HG02840 (cell line): ENCODE data around the gene PSAP.
"Not testable (repeated sequence)": the region's sequence is repeated elsewhere in the genome, so short reads cannot be mapped to it uniquely, and the experiment has no call there.

ENCODE experiments used
- ATAC-seq: cut with Tn5 transposase; IDR thresholded peaks from one replicate; pipeline ENCODE4 v1.9.1; 2021; ENCODE audit warnings: mild to moderate bottlenecking, moderate library complexity, moderate number of reproducible peaks; ENCODE audit not compliant: unreplicated experiment, low FRiP score

Gene PSAP

GRCh38 chr10:71874680-71875354, 23.8 kb upstream of the PSAP start:
- not testable (repeated sequence) for ATAC-seq

GRCh38 chr10:71873582-71874211, 22.6 kb upstream of the PSAP start:
- ATAC-seq: peak; percentile 84

GRCh38 chr10:71869601-71870000, 18.6 kb upstream of the PSAP start:
- ATAC-seq: not testable (repeated sequence)

GRCh38 chr10:71868192-71868697, 17.2 kb upstream of the PSAP start:
- ATAC-seq: no peak

GRCh38 chr10:71865561-71866041, 14.6 kb upstream of the PSAP start:
- no peak for ATAC-seq

GRCh38 chr10:71864911-71865361, 13.9 kb upstream of the PSAP start:
- no peak for ATAC-seq

GRCh38 chr10:71863203-71863602, 12.2 kb upstream of the PSAP start:
- no peak for ATAC-seq

- ATAC-seq: no peak
These were observed 9.4 kb upstream of the PSAP start for GRCh38 chr10:71860243-71861029.

GRCh38 chr10:71857934-71858890, 7.2 kb upstream of the PSAP start:
- ATAC-seq: no peak

- no peak for ATAC-seq
These were observed 5.6 kb upstream of the PSAP start for GRCh38 chr10:71856619-71857018.

GRCh38 chr10:71854031-71854430, 3.0 kb upstream of the PSAP start:
- ATAC-seq: no peak

- ATAC-seq: no peak
These were observed 1.4 kb upstream of the PSAP start for GRCh38 chr10:71852355-71852937.

- ATAC-seq: not testable (repeated sequence)
These were observed 529 bp upstream of the PSAP start for GRCh38 chr10:71851465-71852095.

- ATAC-seq: no peak
These were observed 869 bp downstream of the PSAP start for GRCh38 chr10:71850021-71850742.

- no peak for ATAC-seq
These were observed 1.6 kb downstream of the PSAP start for GRCh38 chr10:71849461-71849908.

- no peak for ATAC-seq
These were observed 2.5 kb downstream of the PSAP start for GRCh38 chr10:71848325-71849275.

- no peak for ATAC-seq
These were observed 3.6 kb downstream of the PSAP start for GRCh38 chr10:71847418-71847817.
